Smooth muscle cell (in vitro differentiated cells): Measurements from ENCODE around the gene SMG6. TPM values are rescaled to one million over a fixed set of nuclear protein-coding genes. Genes with fewer than 3 reads are reported as not detected.

ENCODE experiments used
- DNase-seq: peaks from one replicate; lab custom pipeline; 2025; ENCODE audit not compliant: unreplicated experiment; lab: John Stamatoyannopoulos, UW
- H2AFZ ChIP-seq: fragments of 200-600 bp; sonication (generic); 2 replicates; pipeline ENCODE4 v1.6.0; 2016; ENCODE audit warnings: antibody characterized with exemption, low read depth, mild to moderate bottlenecking
- H3F3A ChIP-seq: fragments of 200-600 bp; sonication (generic); 2 replicates; pipeline ENCODE4 v1.6.0; 2017; ENCODE audit warnings: antibody characterized with exemption, low read depth
- H3K27ac ChIP-seq: fragments of 200-600 bp; sonication (generic); 2 replicates; pipeline ENCODE4 v1.5.1; 2016; ENCODE audit warnings: low read depth, mild to moderate bottlenecking
- H3K27me3 ChIP-seq: fragments of 200-600 bp; sonication (generic); 2 replicates; pipeline ENCODE4 v1.6.1; 2016; ENCODE audit warnings: low read depth, mild to moderate bottlenecking
- H3K36me3 ChIP-seq: fragments of 200-600 bp; sonication (generic); 2 replicates; pipeline ENCODE4 v1.5.1; 2016; ENCODE audit warnings: low read depth
- H3K4me1 ChIP-seq: fragments of 200-600 bp; sonication (generic); 2 replicates; pipeline ENCODE4 v1.5.1; 2016; ENCODE audit warnings: low read depth
- H3K4me2 ChIP-seq: fragments of 200-600 bp; sonication (generic); 2 replicates; pipeline ENCODE4 v1.6.0; 2016; ENCODE audit warnings: mild to moderate bottlenecking
- H3K4me3 ChIP-seq: fragments of 200-600 bp; sonication (generic); 2 replicates; pipeline ENCODE4 v1.5.1; 2016; ENCODE audit warnings: mild to moderate bottlenecking
- H3K79me2 ChIP-seq: fragments of 200-600 bp; sonication (generic); 2 replicates; pipeline ENCODE4 v1.6.0; 2016; ENCODE audit warnings: low read depth, mild to moderate bottlenecking
- H3K9ac ChIP-seq: fragments of 200-600 bp; sonication (generic); 2 replicates; pipeline ENCODE4 v1.6.0; 2016; ENCODE audit warnings: low read depth
- H3K9me3 ChIP-seq: fragments of 200-600 bp; sonication (generic); replicated peaks from 2 replicates; pipeline ENCODE4 v1.5.1; 2016; ENCODE audit warnings: low read depth
- H4K20me1 ChIP-seq: fragments of 200-600 bp; sonication (generic); 2 replicates; pipeline ENCODE4 v1.6.0; 2016; ENCODE audit warnings: low read depth
- WGBS: methylation state at CpG from one replicate; pipeline ENCODE4 v1.1.7; 2016; ENCODE audit warnings: low lambda C conversion rate; 5-methylcytosine and 5-hydroxymethylcytosine counted together
- polyA plus RNA-seq: library from polyadenylated mRNA; unstranded; fragments of >200 nt; fragmentation: Nextera tagmentation; extraction: Ambion mirVana; gene quantifications from 2 replicates; pipeline ENCODE4 v1.2.1, GENCODE V29; 2016
- total RNA-seq: library from RNA; depleted of rRNA; stranded (reverse); fragments of >200 nt; gene quantifications from 2 replicates; pipeline ENCODE4 v1.2.3, GENCODE V29; 2014
- TF ChIP-seq, protein P1 (sequence below): fragments of 200-600 bp; sonication (generic); IDR thresholded peaks from 2 replicates; pipeline ENCODE4 v1.5.1; 2017; ENCODE audit warnings: borderline replicate concordance, mild to moderate bottlenecking, antibody characterized with exemption; ENCODE audit not compliant: insufficient read depth, poor library complexity, severe bottlenecking

SMG6 gene
- total and polyA plus RNA-seq, 2 experiments from 2014 or later = 10.6 to 21.4 TPM

DNA sequence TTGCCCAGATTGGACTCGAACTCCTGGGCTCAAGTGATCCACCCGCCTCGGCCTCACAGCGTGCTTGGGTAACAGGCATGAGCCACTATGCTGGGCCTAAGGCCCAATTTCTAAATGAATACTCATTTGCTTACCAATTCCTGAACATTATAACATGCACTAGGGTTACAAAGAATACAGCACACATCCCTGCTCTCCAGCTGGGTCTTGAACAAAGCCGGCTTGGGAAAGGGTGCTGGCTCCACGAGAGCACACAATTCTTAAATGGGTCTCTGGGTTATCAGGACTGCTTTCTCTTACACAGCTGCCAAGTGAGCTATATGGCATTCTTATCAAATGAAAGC lies 190.3 kb downstream of the SMG6 start:
- Histone ChIP-seq H3F3A (peaks cover 19% of the 10 kb centered on the region), H3K36me3 (no peaks in the 10 kb centered on the region), H3K27ac (peak overlapping the region; percentile 83), H3K4me1 (no peaks in the 10 kb centered on the region), H3K4me2 (no peak overlapping the region), H3K79me2 (peaks cover 6% of the 10 kb centered on the region), H4K20me1 (peaks cover 43% of the 10 kb centered on the region), H3K27me3 (no peaks in the 10 kb centered on the region), H3K9ac (no peak overlapping the region), H2AFZ (no peak overlapping the region), H3K4me3 (no peak overlapping the region), H3K9me3 (no peaks in the 10 kb centered on the region)
- no peak for DNase-seq
- TF ChIP-seq, protein P1, sequence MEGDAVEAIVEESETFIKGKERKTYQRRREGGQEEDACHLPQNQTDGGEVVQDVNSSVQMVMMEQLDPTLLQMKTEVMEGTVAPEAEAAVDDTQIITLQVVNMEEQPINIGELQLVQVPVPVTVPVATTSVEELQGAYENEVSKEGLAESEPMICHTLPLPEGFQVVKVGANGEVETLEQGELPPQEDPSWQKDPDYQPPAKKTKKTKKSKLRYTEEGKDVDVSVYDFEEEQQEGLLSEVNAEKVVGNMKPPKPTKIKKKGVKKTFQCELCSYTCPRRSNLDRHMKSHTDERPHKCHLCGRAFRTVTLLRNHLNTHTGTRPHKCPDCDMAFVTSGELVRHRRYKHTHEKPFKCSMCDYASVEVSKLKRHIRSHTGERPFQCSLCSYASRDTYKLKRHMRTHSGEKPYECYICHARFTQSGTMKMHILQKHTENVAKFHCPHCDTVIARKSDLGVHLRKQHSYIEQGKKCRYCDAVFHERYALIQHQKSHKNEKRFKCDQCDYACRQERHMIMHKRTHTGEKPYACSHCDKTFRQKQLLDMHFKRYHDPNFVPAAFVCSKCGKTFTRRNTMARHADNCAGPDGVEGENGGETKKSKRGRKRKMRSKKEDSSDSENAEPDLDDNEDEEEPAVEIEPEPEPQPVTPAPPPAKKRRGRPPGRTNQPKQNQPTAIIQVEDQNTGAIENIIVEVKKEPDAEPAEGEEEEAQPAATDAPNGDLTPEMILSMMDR = no peak
- WGBS = 81% methylated on average over 6 of the region's 6 CpGs

DNA sequence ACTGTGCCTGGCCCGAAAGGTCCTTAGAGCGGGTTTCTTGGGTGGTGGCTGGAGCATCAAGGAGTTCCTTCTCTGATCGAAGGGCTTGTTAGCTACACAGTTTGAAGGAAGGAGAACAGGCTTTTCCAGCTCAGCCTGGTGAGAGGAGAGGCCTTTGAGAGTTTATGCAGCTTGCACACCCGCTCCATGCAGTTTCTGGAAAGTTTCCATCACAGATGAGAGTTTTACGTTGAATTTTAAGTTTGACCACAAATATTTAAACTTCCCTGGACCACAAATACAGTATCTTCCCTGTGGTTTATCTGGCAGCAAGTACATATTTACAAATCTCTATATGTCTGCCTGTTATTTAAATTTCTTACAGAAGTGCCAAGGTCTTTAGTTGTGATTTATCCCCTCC lies 191.9 kb downstream of the SMG6 start:
- Histone ChIP-seq H3K9ac (no peak overlapping the region), H4K20me1 (peaks cover 43% of the 10 kb centered on the region), H3K9me3 (no peaks in the 10 kb centered on the region), H3K79me2 (peaks cover 6% of the 10 kb centered on the region), H3K4me1 (no peaks in the 10 kb centered on the region), H3K27me3 (no peaks in the 10 kb centered on the region), H3K36me3 (no peaks in the 10 kb centered on the region), H3K4me2 (peak overlapping the region; percentile 28), H3F3A (peaks cover 19% of the 10 kb centered on the region), H3K4me3 (no peak overlapping the region), H2AFZ (no peak overlapping the region), H3K27ac (peak overlapping the region; percentile 83)
- WGBS = 17% methylated on average over 5 of the region's 5 CpGs
- TF ChIP-seq, protein P1 = no peak
- no peak for DNase-seq

DNA sequence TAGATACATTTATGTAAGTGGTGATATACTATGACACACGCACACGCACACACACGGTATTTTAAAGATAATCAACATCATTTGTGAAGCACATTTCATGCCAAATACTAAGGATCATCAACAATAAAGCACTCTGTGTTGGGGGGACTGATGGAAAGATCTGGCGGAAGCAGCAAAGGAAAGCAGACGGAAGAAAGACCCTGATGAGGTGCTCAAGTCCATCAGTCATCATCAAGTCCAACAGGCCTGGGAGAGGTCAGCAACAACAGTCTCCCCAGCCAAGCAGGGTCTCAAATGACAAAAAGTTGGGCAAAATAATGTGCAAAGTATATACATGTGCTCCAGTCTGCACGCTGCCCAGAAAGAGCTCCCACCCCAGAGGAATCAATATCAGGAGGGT lies 193.1 kb downstream of the SMG6 start:
- no peaks in the 10 kb centered on the region for H3K9me3 ChIP-seq
- no peaks in the 10 kb centered on the region for H3K4me1 ChIP-seq
- no peak overlapping the region for H3K27ac ChIP-seq
- H3K4me3 ChIP-seq = no peak overlapping the region
- peaks cover 5% of the 10 kb centered on the region for H3K79me2 ChIP-seq
- no peak overlapping the region for H3K4me2 ChIP-seq
- H4K20me1 ChIP-seq = peaks cover 47% of the 10 kb centered on the region
- H3K27me3 ChIP-seq = no peaks in the 10 kb centered on the region
- WGBS = over 99% methylated on average over 6 of the region's 6 CpGs
- no peak for DNase-seq
- H3F3A ChIP-seq = peaks cover 19% of the 10 kb centered on the region
- no peak overlapping the region for H2AFZ ChIP-seq
- no peaks in the 10 kb centered on the region for H3K36me3 ChIP-seq
- no peak overlapping the region for H3K9ac ChIP-seq
- TF ChIP-seq, protein P1 = no peak

DNA sequence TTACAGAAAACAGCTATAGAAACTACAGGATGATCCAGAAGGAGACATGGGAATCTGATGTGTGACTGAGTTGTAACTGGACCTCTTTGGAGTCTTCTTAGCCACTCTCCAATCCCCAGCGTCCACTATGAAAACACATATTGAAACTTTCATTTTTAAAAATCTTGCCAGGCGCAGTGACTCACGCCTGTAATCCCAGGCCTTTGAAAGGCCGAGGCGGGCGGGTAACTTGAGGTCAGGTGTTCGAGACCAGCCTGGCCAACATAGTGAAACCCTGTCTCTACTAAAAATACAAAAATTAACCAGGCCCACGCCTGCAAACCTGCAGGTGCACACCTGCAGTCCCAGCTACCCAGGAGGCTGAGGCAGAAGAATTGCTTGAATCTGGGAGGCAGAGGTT lies 195.4 kb downstream of the SMG6 start:
- DNase-seq = no peak
- Histone ChIP-seq H2AFZ (no peak overlapping the region), H3K9me3 (no peaks in the 10 kb centered on the region), H3K36me3 (no peaks in the 10 kb centered on the region), H3K27ac (no peak overlapping the region), H3F3A (peaks cover 18% of the 10 kb centered on the region), H3K79me2 (no peaks in the 10 kb centered on the region), H3K4me3 (no peak overlapping the region), H3K9ac (no peak overlapping the region), H3K4me2 (no peak overlapping the region), H3K27me3 (no peaks in the 10 kb centered on the region), H3K4me1 (no peaks in the 10 kb centered on the region), H4K20me1 (peaks cover 42% of the 10 kb centered on the region)
- WGBS = 89% methylated on average over 8 of the region's 8 CpGs
- TF ChIP-seq, protein P1 = no peak
